Activated CD8-positive, alpha-beta memory T cell treated with anti-CD3 and anti-CD28 coated beads, Interleukin-2, amount 50 U/mL, for 4 hours (primary cell): ENCODE measurements around the gene BICC1.

Source experiments
- DNase-seq: peaks from one replicate; pipeline ENCODE4 v3.0.0-alpha.2; 2020

BICC1 gene

GRCh38 chr10:58796242-58796641 lies 283.6 kb downstream of the BICC1 start:
- no peak for DNase-seq

GRCh38 chr10:58796824-58797223 lies 284.2 kb downstream of the BICC1 start:
- no peak for DNase-seq

GRCh38 chr10:58797356-58797755 lies 284.7 kb downstream of the BICC1 start:
- DNase-seq, result no peak

GRCh38 chr10:58802047-58802446 lies 289.4 kb downstream of the BICC1 start:
- no peak for DNase-seq

- DNase-seq, result no peak
Measured at GRCh38 chr10:58806323-58806722, 293.7 kb downstream of the BICC1 start.

GRCh38 chr10:58806970-58807628 lies 294.4 kb downstream of the BICC1 start:
- DNase-seq, result no peak

GRCh38 chr10:58807629-58808022 lies 295.0 kb downstream of the BICC1 start:
- DNase-seq, result no peak

GRCh38 chr10:58810751-58811150 lies 298.1 kb downstream of the BICC1 start:
- DNase-seq, result no peak

- DNase-seq, result no peak
Measured at GRCh38 chr10:58813573-58813972, 300.9 kb downstream of the BICC1 start.

- DNase-seq, result no peak
Measured at GRCh38 chr10:58817201-58817846, 304.7 kb downstream of the BICC1 start.

GRCh38 chr10:58818900-58819299 lies 306.2 kb downstream of the BICC1 start:
- DNase-seq, result no peak

- DNase-seq, result no peak
Measured at GRCh38 chr10:58820386-58820785, 307.7 kb downstream of the BICC1 start.

- no peak for DNase-seq
Measured at GRCh38 chr10:58820861-58821751, 308.4 kb downstream of the BICC1 start.

- no peak for DNase-seq
Measured at GRCh38 chr10:58821752-58822056, 309.0 kb downstream of the BICC1 start.

- no peak for DNase-seq
Measured at GRCh38 chr10:58823983-58824382, 311.3 kb downstream of the BICC1 start.

GRCh38 chr10:58824396-58824795 lies 311.7 kb downstream of the BICC1 start:
- DNase-seq, result no peak

- no peak for DNase-seq
Measured at GRCh38 chr10:58826694-58827093, 314.0 kb downstream of the BICC1 start.

- DNase-seq, result no peak
Measured at GRCh38 chr10:58827381-58827780, 314.7 kb downstream of the BICC1 start.

- no peak for DNase-seq
Measured at GRCh38 chr10:58829839-58830238, 317.2 kb downstream of the BICC1 start.

- no peak for DNase-seq
Measured at GRCh38 chr10:58830697-58831096, 318.0 kb downstream of the BICC1 start.

GRCh38 chr10:58833771-58834561 lies 321.3 kb downstream of the BICC1 start:
- DNase-seq, result no peak

- no peak for DNase-seq
Measured at GRCh38 chr10:58836176-58836700, 323.6 kb downstream of the BICC1 start.
